Measurements from ENCODE around the gene CTSO. TPM values are rescaled to one million over a fixed set of nuclear protein-coding genes. Genes with fewer than 3 reads are reported as not detected.

Gene CTSO
- total RNA-seq, 1 donor from 2014 or later = 3.7 TPM

GRCh38 chr4:155906554-155907247, 47.0 kb downstream of the CTSO start:
- Histone ChIP-seq H2AFZ (ENCODE audit: low read depth, low read length) (no peak overlapping the region), H3K27me3 (ENCODE audit: insufficient read depth, low read length) (no peaks in the 10 kb centered on the region), H3K27ac (ENCODE audit: low read depth, low read length) (peak overlapping the region; percentile 78), H3K9me3 (ENCODE audit: insufficient read depth, low read depth, low read length) (no peaks in the 10 kb centered on the region), H3K79me2 (ENCODE audit: insufficient read depth, low read length) (no peaks in the 10 kb centered on the region), H3K36me3 (ENCODE audit: insufficient read depth, low read length) (no peaks in the 10 kb centered on the region), H3K4me3 (ENCODE audit: insufficient read depth, low read depth, low read length) (no peak overlapping the region), H4K20me1 (ENCODE audit: insufficient read depth, low read length) (no peaks in the 10 kb centered on the region), H3K9ac (ENCODE audit: low read length) (peak overlapping the region; percentile 47), H3K4me2 (ENCODE audit: low read length) (peak overlapping the region; percentile 69), H3K4me1 (ENCODE audit: insufficient read depth, low read length) (peaks cover 12% of the 10 kb centered on the region)
- Mint-ChIP-seq H3K36me3 (ENCODE audit: low read depth, unreplicated experiment) (no peaks in the 10 kb centered on the region), H3K4me3 (ENCODE audit: unreplicated experiment) (no peak overlapping the region), H3K27ac (ENCODE audit: unreplicated experiment) (peak overlapping the region; percentile 92), H3K27me3 (ENCODE audit: low read depth, unreplicated experiment) (no peaks in the 10 kb centered on the region), H3K9me3 (ENCODE audit: unreplicated experiment) (no peaks in the 10 kb centered on the region), H3K4me1 (ENCODE audit: low read depth, unreplicated experiment) (peaks cover 10% of the 10 kb centered on the region)
- FAIRE-seq (peak; percentile 94), DNase-seq (ENCODE audit: low read depth) (peak; percentile 97)
- TF ChIP-seq EZH2 (IDR thresholded peaks at IDR 0.05; ENCODE audit: insufficient read depth, low read length) = no peak
- TF ChIP-seq, protein P1, sequence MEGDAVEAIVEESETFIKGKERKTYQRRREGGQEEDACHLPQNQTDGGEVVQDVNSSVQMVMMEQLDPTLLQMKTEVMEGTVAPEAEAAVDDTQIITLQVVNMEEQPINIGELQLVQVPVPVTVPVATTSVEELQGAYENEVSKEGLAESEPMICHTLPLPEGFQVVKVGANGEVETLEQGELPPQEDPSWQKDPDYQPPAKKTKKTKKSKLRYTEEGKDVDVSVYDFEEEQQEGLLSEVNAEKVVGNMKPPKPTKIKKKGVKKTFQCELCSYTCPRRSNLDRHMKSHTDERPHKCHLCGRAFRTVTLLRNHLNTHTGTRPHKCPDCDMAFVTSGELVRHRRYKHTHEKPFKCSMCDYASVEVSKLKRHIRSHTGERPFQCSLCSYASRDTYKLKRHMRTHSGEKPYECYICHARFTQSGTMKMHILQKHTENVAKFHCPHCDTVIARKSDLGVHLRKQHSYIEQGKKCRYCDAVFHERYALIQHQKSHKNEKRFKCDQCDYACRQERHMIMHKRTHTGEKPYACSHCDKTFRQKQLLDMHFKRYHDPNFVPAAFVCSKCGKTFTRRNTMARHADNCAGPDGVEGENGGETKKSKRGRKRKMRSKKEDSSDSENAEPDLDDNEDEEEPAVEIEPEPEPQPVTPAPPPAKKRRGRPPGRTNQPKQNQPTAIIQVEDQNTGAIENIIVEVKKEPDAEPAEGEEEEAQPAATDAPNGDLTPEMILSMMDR (IDR thresholded peaks at IDR 0.05; ENCODE audit: insufficient read depth, low read depth, low read length) = no peak

DNA sequence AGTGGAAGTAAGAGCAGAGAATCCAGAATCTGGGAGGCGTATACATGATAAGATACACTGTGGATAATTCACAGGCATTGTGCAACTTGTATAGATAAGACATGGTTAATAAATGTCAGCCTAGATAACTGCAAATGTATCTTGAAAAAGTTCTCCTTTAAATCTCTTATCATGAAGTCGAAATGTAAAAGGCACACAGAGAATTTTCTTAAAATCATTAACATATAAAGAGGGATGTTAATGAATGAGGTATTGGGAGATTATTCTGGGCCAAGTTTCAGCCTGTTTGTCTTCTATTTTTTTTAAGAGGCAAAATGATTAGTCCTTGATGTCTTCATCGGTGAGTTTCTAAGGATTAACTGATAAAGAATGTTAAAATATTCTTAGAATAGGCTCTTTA, 49.3 kb downstream of the CTSO start:
- H3K4me1 Mint-ChIP-seq (ENCODE audit: low read depth, unreplicated experiment) = peaks cover 21% of the 10 kb centered on the region

More for the DNA sequence above, 49.3 kb downstream of the CTSO start:
- Histone ChIP-seq H3K79me2 (ENCODE audit: insufficient read depth, low read length) (no peaks in the 10 kb centered on the region), H3K9me3 (ENCODE audit: insufficient read depth, low read depth, low read length) (no peaks in the 10 kb centered on the region), H3K27me3 (ENCODE audit: insufficient read depth, low read length) (no peaks in the 10 kb centered on the region), H3K9ac (ENCODE audit: low read length) (no peak overlapping the region), H4K20me1 (ENCODE audit: insufficient read depth, low read length) (no peaks in the 10 kb centered on the region), H3K4me2 (ENCODE audit: low read length) (no peak overlapping the region), H3K36me3 (ENCODE audit: insufficient read depth, low read length) (no peaks in the 10 kb centered on the region), H3K4me3 (ENCODE audit: insufficient read depth, low read depth, low read length) (no peak overlapping the region), H2AFZ (ENCODE audit: low read depth, low read length) (no peak overlapping the region), H3K27ac (ENCODE audit: low read depth, low read length) (no peak overlapping the region), H3K4me1 (ENCODE audit: insufficient read depth, low read length) (peaks cover 18% of the 10 kb centered on the region)
- no peaks in the 10 kb centered on the region for H3K27me3 Mint-ChIP-seq (ENCODE audit: low read depth, unreplicated experiment)
- no peaks in the 10 kb centered on the region for H3K9me3 Mint-ChIP-seq (ENCODE audit: unreplicated experiment)
- TF ChIP-seq, protein P1 (IDR thresholded peaks at IDR 0.05; ENCODE audit: insufficient read depth, low read depth, low read length) = no peak
- no peak for TF ChIP-seq EZH2 (IDR thresholded peaks at IDR 0.05; ENCODE audit: insufficient read depth, low read length)
- H3K27ac Mint-ChIP-seq (ENCODE audit: unreplicated experiment) = no peak overlapping the region
- H3K4me3 Mint-ChIP-seq (ENCODE audit: unreplicated experiment) = no peak overlapping the region
- FAIRE-seq (no peak), DNase-seq (ENCODE audit: low read depth) (no peak)
- H3K36me3 Mint-ChIP-seq (ENCODE audit: low read depth, unreplicated experiment) = no peaks in the 10 kb centered on the region

All from astrocyte (in vitro differentiated cells and primary cell).